ENCODE measurements around the gene MTCL3.

The MTCL3 gene

GRCh38 chr6:127435626-127436220 lies 83.4 kb downstream of the MTCL3 start:
- intact Hi-C loops (cut with micrococcal nuclease) = no loop called here
- CTCF ChIA-PET = no interaction called here
- Histone ChIP-seq H3K27me3 (ENCODE audit: insufficient read depth, low read length) (no peaks in the 10 kb centered on the region), H3K4me3 (replicated peaks in 1 of 2; ENCODE audit: low read depth in 1 of 2, low read length in 2 of 2) (no peak overlapping the region), H3K36me3 (ENCODE audit: control insufficient read depth in 1 of 2, insufficient read depth in 2 of 2, low read length in 2 of 2) (no peaks in the 10 kb centered on the region), H3K79me2 (ENCODE audit: insufficient read depth, low read length) (no peaks in the 10 kb centered on the region), H3K9me3 (ENCODE audit: control insufficient read depth in 1 of 2, insufficient read depth in 1 of 2, low read depth in 1 of 2, low read length in 2 of 2) (no peaks in the 10 kb centered on the region), H2AFZ (ENCODE audit: low read depth, low read length, poor library complexity, severe bottlenecking) (no peak overlapping the region), H3K9me2 (ENCODE audit: insufficient read depth) (no peaks in the 10 kb centered on the region), H4K20me1 (ENCODE audit: insufficient read depth) (no peaks in the 10 kb centered on the region; the same call in 1 of the 2 replicates), H3K4me1 (ENCODE audit: control insufficient read depth in 1 of 2, insufficient read depth in 2 of 2, low read length in 2 of 2) (no peaks in the 10 kb centered on the region), H3K27ac (ENCODE audit: low read depth, low read length) (no peak overlapping the region), H3K4me2 (ENCODE audit: low read length) (no peak overlapping the region), H3K9ac (ENCODE audit: low read length) (no peak overlapping the region)
- ATAC-seq = no peak
- POLR2A ChIA-PET = no interaction called here
- no TSS peak for BruUV-seq (replicated peaks)
- DNase-seq (ENCODE audit: low read depth, low spot score) = no peak
- RAD21 ChIA-PET (ENCODE audit: low non-redundant PET in 1 of 2, low total read pairs in 2 of 2, uncharacterized antibody in 2 of 2, unreplicated experiment in 2 of 2) = no interaction called here
- no peak for TF ChIP-seq MAX (IDR thresholded peaks at IDR 0.05)
- no peak for TF ChIP-seq POLR2A (IDR thresholded peaks at IDR 0.05; ENCODE audit: borderline replicate concordance, extremely low read depth, insufficient read depth, insufficient read length)
- no peak for TF ChIP-seq FOSL1 (IDR thresholded peaks at IDR 0.05; ENCODE audit: low read depth)
- TF ChIP-seq EZH2 (IDR thresholded peaks at IDR 0.05) = no peak
- no peak for TF ChIP-seq SP1 (IDR thresholded peaks at IDR 0.05; ENCODE audit: low read depth)

- ChIA-PET CTCF (no interaction called here), RAD21 (ENCODE audit: low non-redundant PET in 1 of 2, low total read pairs in 2 of 2, uncharacterized antibody in 2 of 2, unreplicated experiment in 2 of 2) (no interaction called here), POLR2A (no interaction called here)
- H3K27me3 ChIP-seq (ENCODE audit: insufficient read depth, low read length) = no peaks in the 10 kb centered on the region
- no peak for DNase-seq (ENCODE audit: low read depth, low spot score)
- no TSS peak for BruUV-seq (replicated peaks)
- no peak overlapping the region for H3K9ac ChIP-seq (ENCODE audit: low read length)
- no peaks in the 10 kb centered on the region for H3K9me2 ChIP-seq (ENCODE audit: insufficient read depth)
- no peaks in the 10 kb centered on the region; the same call in 1 of the 2 replicates for H4K20me1 ChIP-seq (ENCODE audit: insufficient read depth)
- H3K4me2 ChIP-seq (ENCODE audit: low read length) = no peak overlapping the region
- H3K36me3 ChIP-seq (ENCODE audit: control insufficient read depth in 1 of 2, insufficient read depth in 2 of 2, low read length in 2 of 2) = no peaks in the 10 kb centered on the region
- H2AFZ ChIP-seq (ENCODE audit: low read depth, low read length, poor library complexity, severe bottlenecking) = no peak overlapping the region
- H3K4me3 ChIP-seq (replicated peaks in 1 of 2; ENCODE audit: low read depth in 1 of 2, low read length in 2 of 2) = no peak overlapping the region
- ATAC-seq = no peak
- H3K27ac ChIP-seq (ENCODE audit: low read depth, low read length) = no peak overlapping the region
- H3K9me3 ChIP-seq (ENCODE audit: control insufficient read depth in 1 of 2, insufficient read depth in 1 of 2, low read depth in 1 of 2, low read length in 2 of 2) = no peaks in the 10 kb centered on the region
- H3K4me1 ChIP-seq (ENCODE audit: control insufficient read depth in 1 of 2, insufficient read depth in 2 of 2, low read length in 2 of 2) = no peaks in the 10 kb centered on the region
- no peaks in the 10 kb centered on the region for H3K79me2 ChIP-seq (ENCODE audit: insufficient read depth, low read length)
- intact Hi-C loops (cut with micrococcal nuclease) = no loop called here
- TF ChIP-seq SRF (IDR thresholded peaks at IDR 0.05; ENCODE audit: low read depth) (no peak), ELF1 (IDR thresholded peaks at IDR 0.05; ENCODE audit: borderline replicate concordance, low read depth) (no peak), RAD21 (IDR thresholded peaks at IDR 0.05; ENCODE audit: low read depth) (no peak), CEBPB (IDR thresholded peaks at IDR 0.05; ENCODE audit: low read depth) (no peak), REST (IDR thresholded peaks at IDR 0.05; ENCODE audit: low read depth) (no peak), MAX (IDR thresholded peaks at IDR 0.05) (no peak), EGR1 (IDR thresholded peaks at IDR 0.05; ENCODE audit: low read depth) (no peak), TCF7L2 (IDR thresholded peaks at IDR 0.05; ENCODE audit: borderline replicate concordance, extremely low read depth, insufficient read depth, insufficient read length) (no peak), ZNF274 (IDR thresholded peaks at IDR 0.05; ENCODE audit: low read depth, low read length) (no peak), POLR2AphosphoS5 (IDR thresholded peaks at IDR 0.05; ENCODE audit: low read depth, low read length) (no peak), ZFX (IDR thresholded peaks at IDR 0.05) (no peak), ZBTB33 (IDR thresholded peaks at IDR 0.05; ENCODE audit: extremely low read depth, insufficient replicate concordance, low read length) (no peak)
Measured at GRCh38 chr6:127434651-127435050, 84.5 kb downstream of the MTCL3 start.
